GM13977 (cell line): Measurements from ENCODE around the gene SPPL3.

Source experiments
- DNase-seq: peaks from one replicate; pipeline ENCODE4 v3.0.0; 2012; ENCODE audit warnings: low spot score
- CTCF ChIP-seq: IDR thresholded peaks from 2 replicates; pipeline ENCODE4 v1.5.1; 2012; ENCODE audit warnings: mild to moderate bottlenecking, control low read depth; ENCODE audit not compliant: insufficient read depth; ENCODE audit errors: extremely low read depth, missing control alignments
- in situ Hi-C: fragments of 300-500 bp; cut with MboI; formaldehyde crosslinking; loops from one replicate; pipeline ENCODE4 v1.12.0; 2022; ENCODE audit warnings: low sequenced_read_pairs, low pct_unique_long_range_greater_than_20kb, mixed read lengths, inconsistent platforms; ENCODE audit not compliant: unreplicated experiment

SPPL3 gene

GRCh38 chr12:120830966-120831365, 73.2 kb downstream of the SPPL3 start:
- no peak for TF ChIP-seq CTCF
- no peak for DNase-seq
- in situ Hi-C loops: no loop called here

GRCh38 chr12:120830052-120830940, 73.9 kb downstream of the SPPL3 start:
- DNase-seq: no peak
- TF ChIP-seq CTCF: no peak
- in situ Hi-C loops: no loop called here

- in situ Hi-C loops: no loop called here
These were observed 77.8 kb downstream of the SPPL3 start for GRCh38 chr12:120826335-120826734.

GRCh38 chr12:120825337-120825736, 78.8 kb downstream of the SPPL3 start:
- TF ChIP-seq CTCF: no peak
- in situ Hi-C loops: no loop called here
- DNase-seq: no peak

More at GRCh38 chr12:120826335-120826734, 77.8 kb downstream of the SPPL3 start:
- TF ChIP-seq CTCF: no peak
- no peak for DNase-seq

GRCh38 chr12:120822832-120823503, 81.2 kb downstream of the SPPL3 start:
- DNase-seq: no peak
- TF ChIP-seq CTCF: no peak
- in situ Hi-C loops: no loop called here

GRCh38 chr12:120821878-120822277, 82.3 kb downstream of the SPPL3 start:
- in situ Hi-C loops: no loop called here
- DNase-seq: peak; percentile 48
- no peak for TF ChIP-seq CTCF
